BE2C (cell line): ENCODE data around the gene GBE1.
"Not testable (repeated sequence)": the region's sequence is repeated elsewhere in the genome, so short reads cannot be mapped to it uniquely, and the experiment has no call there.

Experiments used
- DNase-seq: peaks from one replicate; pipeline ENCODE4 v3.0.0-alpha.2; 2020
- H3K27me3 ChIP-seq: fragments of 250-450 bp; sonication (Bioruptor Pico); 2 replicates; pipeline ENCODE4 v1.5.1; 2020; ENCODE audit warnings: mild to moderate bottlenecking
- H3K36me3 ChIP-seq: fragments of 250-450 bp; sonication (Bioruptor Pico); 2 replicates; pipeline ENCODE4 v1.5.1; 2020; ENCODE audit warnings: mild to moderate bottlenecking
- H3K4me1 ChIP-seq: fragments of 250-450 bp; sonication (Bioruptor Pico); 2 replicates; pipeline ENCODE4 v1.5.1; 2020
- H3K4me3 ChIP-seq: 2 replicates; pipeline ENCODE4 v1.5.1; 2011; ENCODE audit warnings: low read depth, low read length
- H3K9me3 ChIP-seq: fragments of 250-450 bp; sonication (Bioruptor Pico); 2 replicates; pipeline ENCODE4 v1.5.1; 2020
- TF ChIP-seq, protein P1 (sequence below): IDR thresholded peaks from 2 replicates; pipeline ENCODE4 v1.5.1; 2012; ENCODE audit warnings: mild to moderate bottlenecking, low read depth, low read length

The GBE1 gene

DNA sequence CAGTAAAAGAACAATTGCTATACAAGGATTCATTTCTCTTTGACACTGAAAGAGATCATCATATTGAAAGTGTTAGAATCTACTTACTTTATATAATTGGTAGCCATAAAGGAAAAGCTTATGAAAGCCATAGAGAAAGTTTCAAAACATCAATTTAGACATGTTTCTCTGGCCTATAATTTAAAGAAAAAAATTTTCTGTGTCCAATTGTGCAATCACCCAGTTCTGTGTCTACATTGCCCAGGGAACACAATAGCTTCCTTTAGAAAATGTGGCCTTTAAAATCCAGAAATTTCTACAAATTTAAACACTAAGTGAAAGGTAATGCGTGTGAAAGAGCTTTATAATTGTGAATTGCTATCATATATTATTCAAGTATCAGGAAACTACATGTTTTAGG lies 259.2 kb downstream of the GBE1 start:
- DNase-seq = no peak
- TF ChIP-seq, protein P1, sequence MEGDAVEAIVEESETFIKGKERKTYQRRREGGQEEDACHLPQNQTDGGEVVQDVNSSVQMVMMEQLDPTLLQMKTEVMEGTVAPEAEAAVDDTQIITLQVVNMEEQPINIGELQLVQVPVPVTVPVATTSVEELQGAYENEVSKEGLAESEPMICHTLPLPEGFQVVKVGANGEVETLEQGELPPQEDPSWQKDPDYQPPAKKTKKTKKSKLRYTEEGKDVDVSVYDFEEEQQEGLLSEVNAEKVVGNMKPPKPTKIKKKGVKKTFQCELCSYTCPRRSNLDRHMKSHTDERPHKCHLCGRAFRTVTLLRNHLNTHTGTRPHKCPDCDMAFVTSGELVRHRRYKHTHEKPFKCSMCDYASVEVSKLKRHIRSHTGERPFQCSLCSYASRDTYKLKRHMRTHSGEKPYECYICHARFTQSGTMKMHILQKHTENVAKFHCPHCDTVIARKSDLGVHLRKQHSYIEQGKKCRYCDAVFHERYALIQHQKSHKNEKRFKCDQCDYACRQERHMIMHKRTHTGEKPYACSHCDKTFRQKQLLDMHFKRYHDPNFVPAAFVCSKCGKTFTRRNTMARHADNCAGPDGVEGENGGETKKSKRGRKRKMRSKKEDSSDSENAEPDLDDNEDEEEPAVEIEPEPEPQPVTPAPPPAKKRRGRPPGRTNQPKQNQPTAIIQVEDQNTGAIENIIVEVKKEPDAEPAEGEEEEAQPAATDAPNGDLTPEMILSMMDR = no peak
- Histone ChIP-seq H3K9me3 (no peaks in the 10 kb centered on the region), H3K4me3 (no peak overlapping the region), H3K4me1 (no peaks in the 10 kb centered on the region; the same call in 1 of the 2 replicates), H3K36me3 (no peaks in the 10 kb centered on the region), H3K27me3 (no peaks in the 10 kb centered on the region)

DNA sequence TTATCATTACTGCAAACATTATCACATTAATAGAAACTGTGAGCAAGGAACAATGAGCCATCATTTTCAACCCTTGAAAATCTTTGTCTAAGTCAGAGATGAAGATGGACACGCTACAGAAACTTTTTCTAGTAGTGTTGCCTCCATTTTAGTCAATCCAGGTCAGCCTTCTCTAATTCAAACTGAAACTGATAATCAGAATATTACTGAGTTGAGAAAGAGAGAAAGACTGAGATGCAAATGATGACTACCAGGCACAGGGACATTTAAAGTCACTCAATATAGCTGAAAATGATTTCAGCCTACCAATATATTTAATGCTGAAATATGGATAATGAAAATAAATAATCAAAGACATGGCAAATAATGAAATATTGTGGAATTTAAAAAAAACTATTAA lies 261.4 kb downstream of the GBE1 start:
- no peak for DNase-seq
- Histone ChIP-seq H3K27me3 (no peaks in the 10 kb centered on the region), H3K4me3 (no peak overlapping the region), H3K4me1 (peaks cover 3% of the 10 kb centered on the region; the same call in 1 of the 2 replicates), H3K9me3 (no peaks in the 10 kb centered on the region), H3K36me3 (no peaks in the 10 kb centered on the region)
- TF ChIP-seq, protein P1 = no peak

DNA sequence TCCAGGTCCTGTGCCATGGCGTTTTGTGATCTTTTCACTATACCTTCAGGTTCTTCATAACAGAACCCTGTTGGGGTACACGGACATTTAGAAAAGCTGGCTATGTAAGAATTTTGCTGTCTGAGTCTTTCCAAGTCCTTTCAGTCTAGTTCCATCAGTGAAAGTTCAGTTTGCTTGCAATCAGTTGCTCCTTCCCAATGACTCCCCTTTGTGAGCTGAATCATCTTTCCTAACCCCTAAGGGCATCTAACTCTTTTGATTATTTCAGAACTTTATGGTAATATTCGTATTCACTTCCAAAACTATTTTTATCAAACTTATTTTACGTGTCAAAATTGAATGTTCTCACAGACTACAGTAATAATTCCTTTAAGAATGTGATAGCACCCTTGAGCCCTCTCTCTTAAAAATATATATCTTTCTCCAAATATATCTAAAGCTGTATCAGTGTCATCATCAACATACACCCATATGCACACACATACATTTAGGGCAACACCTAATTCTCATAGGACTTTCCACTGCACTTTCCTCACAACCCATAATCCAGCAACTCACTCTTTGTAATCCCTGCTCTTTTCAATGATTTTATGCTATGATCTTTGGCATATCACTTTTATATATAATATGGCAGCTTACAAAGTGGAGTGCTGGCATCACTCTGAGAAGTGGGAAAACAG lies 263.7 kb downstream of the GBE1 start:
- peaks cover 3% of the 10 kb centered on the region; the same call in 1 of the 2 replicates for H3K4me1 ChIP-seq
- no peaks in the 10 kb centered on the region for H3K36me3 ChIP-seq
- TF ChIP-seq, protein P1 = no peak
- no peaks in the 10 kb centered on the region for H3K9me3 ChIP-seq
- no peaks in the 10 kb centered on the region for H3K27me3 ChIP-seq
- no peak for DNase-seq
- H3K4me3 ChIP-seq = no peak overlapping the region

DNA sequence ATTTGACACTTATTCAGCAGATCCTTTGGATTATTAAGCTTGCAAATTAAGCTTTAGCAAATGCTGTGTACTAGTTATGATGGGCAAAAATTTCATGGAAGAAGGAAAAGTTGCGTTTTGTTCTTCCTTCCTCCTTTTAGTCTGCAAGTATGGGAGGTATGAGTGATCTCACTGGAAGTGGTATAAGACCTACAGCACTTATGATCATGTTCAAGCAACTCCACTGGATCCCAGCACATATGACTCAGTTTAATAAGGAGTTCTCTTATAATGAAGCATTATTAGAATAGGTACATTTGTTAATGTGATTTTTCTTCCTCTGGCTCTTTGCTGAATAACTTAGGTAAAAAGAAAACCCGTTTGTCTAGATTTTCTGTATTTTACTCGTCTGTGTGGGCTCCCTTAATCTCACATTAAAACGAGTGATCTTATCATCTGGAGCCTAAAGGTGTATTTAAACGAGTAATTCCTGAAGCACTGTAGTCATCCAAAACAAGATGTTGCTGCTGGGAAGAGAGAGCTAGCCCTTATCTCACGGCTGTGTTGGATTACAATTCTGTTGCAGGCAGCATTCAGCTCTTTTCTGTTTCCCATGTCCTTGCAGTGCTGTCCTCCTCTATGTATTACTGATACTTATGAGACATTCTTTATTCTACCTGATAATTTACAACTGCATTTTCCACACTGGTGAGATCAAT lies 264.9 kb downstream of the GBE1 start:
- no peaks in the 10 kb centered on the region for H3K36me3 ChIP-seq
- no peaks in the 10 kb centered on the region for H3K27me3 ChIP-seq
- H3K4me1 ChIP-seq = peaks cover 3% of the 10 kb centered on the region; the same call in 1 of the 2 replicates
- H3K9me3 ChIP-seq = no peaks in the 10 kb centered on the region
- H3K4me3 ChIP-seq = no peak overlapping the region
- no peak for DNase-seq
- TF ChIP-seq, protein P1 = no peak

DNA sequence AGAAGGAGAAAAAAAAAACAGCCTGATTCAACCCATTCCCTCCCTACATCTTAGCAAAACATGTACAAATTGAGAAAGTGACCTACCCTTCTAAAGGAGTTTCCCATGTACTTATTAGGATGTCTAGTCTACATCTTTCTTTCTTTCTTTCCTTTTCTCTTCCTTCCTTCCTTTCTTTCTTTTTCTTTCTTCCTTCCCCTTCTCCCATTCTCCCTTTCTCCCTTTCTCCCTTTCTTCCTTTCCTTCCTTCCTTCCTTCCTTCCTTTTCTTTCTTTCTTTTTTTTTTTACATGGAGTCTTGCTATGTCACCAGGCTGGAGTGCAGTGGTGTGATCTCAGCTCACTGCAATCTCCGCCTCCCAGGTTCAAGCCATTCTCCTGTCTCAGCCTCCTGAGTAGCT lies 269.0 kb downstream of the GBE1 start:
- not testable (repeated sequence) for H3K4me1 ChIP-seq, H3K36me3 ChIP-seq, DNase-seq, H3K27me3 ChIP-seq, H3K4me3 ChIP-seq, H3K9me3 ChIP-seq

DNA sequence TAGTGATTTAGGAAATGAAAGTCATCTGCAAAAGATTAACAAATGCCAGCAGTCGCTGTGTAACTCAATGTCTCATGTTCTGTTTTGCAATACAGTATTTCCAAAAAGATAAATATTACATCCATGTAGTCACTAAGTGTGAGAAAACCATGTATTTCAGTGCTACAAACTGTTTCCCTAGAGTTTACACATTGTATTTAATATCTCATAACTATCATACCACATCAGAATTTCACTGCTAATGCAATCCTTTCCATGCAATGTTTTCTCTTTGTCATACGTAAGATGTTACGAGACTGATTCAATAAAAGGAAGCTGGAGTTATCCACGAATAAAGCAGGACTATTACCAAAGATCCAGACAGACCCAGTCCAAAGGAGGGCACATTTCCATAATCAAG lies 269.4 kb downstream of the GBE1 start:
- no peaks in the 10 kb centered on the region for H3K9me3 ChIP-seq
- TF ChIP-seq, protein P1 = no peak
- no peak overlapping the region for H3K4me3 ChIP-seq
- peaks cover 6% of the 10 kb centered on the region; the same call in 1 of the 2 replicates for H3K4me1 ChIP-seq
- H3K36me3 ChIP-seq = no peaks in the 10 kb centered on the region
- H3K27me3 ChIP-seq = no peaks in the 10 kb centered on the region
- DNase-seq = no peak
